HEK293 (cell line): Measurements from ENCODE around the gene DNAJA1.

Experiments used
- CTCF ChIA-PET: fragments of 350-600 bp; formaldehyde crosslinking; extraction: SDS; loops from one replicate; lab custom pipeline; 2021; ENCODE audit warnings: antibody characterized with exemption; lab: Yijun Ruan, JAX
- POLR2A ChIA-PET: fragments of 300-600 bp; formaldehyde crosslinking; extraction: SDS; loops from one replicate; lab custom pipeline; 2020; ENCODE audit warnings: antibody characterized with exemption, inconsistent platforms; lab: Yijun Ruan, JAX
- H3K27ac ChIP-seq: fragments of 200-500 bp; sonication (Bioruptor generic); 2 replicates; pipeline ENCODE4 v1.5.1; 2014; ENCODE audit warnings: low read depth, low read length, control low read depth, inconsistent platforms; ENCODE audit errors: extremely low read depth
- H3K36me3 ChIP-seq, 2 experiments: fragments of 200-500 bp in 1 of 2; sonication (Bioruptor generic) in 1 of 2; 1 replicate in 1 of 2; 2 replicates in 1 of 2; pipeline ENCODE4 v1.5.1; 2014 to 2017; ENCODE audit warnings: inconsistent platforms in 2 of 2, low read length in 2 of 2; ENCODE audit not compliant: control insufficient read depth in 2 of 2, insufficient read depth in 1 of 2
- H3K4me1 ChIP-seq: fragments of 200-500 bp; sonication (Bioruptor generic); 2 replicates; pipeline ENCODE4 v1.5.1; 2014; ENCODE audit warnings: mild to moderate bottlenecking, low read length, inconsistent platforms; ENCODE audit not compliant: control insufficient read depth, insufficient read depth
- H3K4me3 ChIP-seq: 2 replicates; pipeline ENCODE4 v1.5.1; 2011; ENCODE audit warnings: low read depth, mild to moderate bottlenecking, control low read depth, low read length, moderate library complexity
- H3K9me3 ChIP-seq: fragments of 200-500 bp; sonication (Bioruptor generic); 2 replicates; pipeline ENCODE4 v1.5.1; 2014; ENCODE audit warnings: low read depth, low read length, inconsistent platforms; ENCODE audit not compliant: control insufficient read depth, insufficient read depth
- FEZF1 ChIP-seq: fragments of 450-650 bp; formaldehyde crosslinking; IDR thresholded peaks from 2 replicates; pipeline ENCODE4 v1.5.1; 2016; ENCODE audit warnings: missing biosample characterization, missing genetic modification characterization
- GLI2 ChIP-seq: fragments of 450-650 bp; formaldehyde crosslinking; IDR thresholded peaks from 2 replicates; pipeline ENCODE4; 2017; ENCODE audit warnings: missing biosample characterization, missing genetic modification characterization, low read depth, borderline replicate concordance
- GLIS2 ChIP-seq: fragments of 450-650 bp; formaldehyde crosslinking; IDR thresholded peaks from 2 replicates; pipeline ENCODE4 v1.5.1; 2016; ENCODE audit warnings: missing biosample characterization, missing genetic modification characterization
- IKZF3 ChIP-seq: fragments of 450-650 bp; IDR thresholded peaks from 2 replicates; pipeline ENCODE4 v1.5.0; 2018; ENCODE audit warnings: missing biosample characterization, mild to moderate bottlenecking, missing genetic modification characterization, moderate library complexity
- KLF10 ChIP-seq: fragments of 450-650 bp; IDR thresholded peaks from 2 replicates; pipeline ENCODE4 v1.5.1; 2018; ENCODE audit warnings: missing biosample characterization, mild to moderate bottlenecking, missing genetic modification characterization
- SCRT1 ChIP-seq: fragments of 450-650 bp; formaldehyde crosslinking; IDR thresholded peaks from 2 replicates; pipeline ENCODE4 v1.5.1; 2016; ENCODE audit warnings: missing biosample characterization, missing genetic modification characterization, borderline replicate concordance
- YY2 ChIP-seq: fragments of 450-650 bp; formaldehyde crosslinking; IDR thresholded peaks from 2 replicates; pipeline ENCODE4 v1.5.1; 2016; ENCODE audit warnings: missing biosample characterization, missing genetic modification characterization
- ZBTB1 ChIP-seq: fragments of 450-650 bp; formaldehyde crosslinking; IDR thresholded peaks from 2 replicates; pipeline ENCODE4 v1.5.1; 2016; ENCODE audit warnings: missing biosample characterization, missing genetic modification characterization
- ZBTB6 ChIP-seq: fragments of 450-650 bp; formaldehyde crosslinking; IDR thresholded peaks from 2 replicates; pipeline ENCODE4 v1.5.1; 2017; ENCODE audit warnings: missing biosample characterization, missing genetic modification characterization
- ZBTB8A ChIP-seq: fragments of 450-650 bp; formaldehyde crosslinking; IDR thresholded peaks from 2 replicates; pipeline ENCODE4 v1.5.1; 2016; ENCODE audit warnings: missing biosample characterization, missing genetic modification characterization
- ZFP37 ChIP-seq: fragments of 450-650 bp; formaldehyde crosslinking; IDR thresholded peaks from 2 replicates; pipeline ENCODE4 v1.5.1; 2016; ENCODE audit warnings: missing biosample characterization, missing genetic modification characterization
- ZNF157 ChIP-seq: fragments of 450-650 bp; formaldehyde crosslinking; IDR thresholded peaks from 2 replicates; pipeline ENCODE4 v1.5.1; 2016; ENCODE audit warnings: missing biosample characterization, missing genetic modification characterization
- ZNF169 ChIP-seq: fragments of 450-650 bp; formaldehyde crosslinking; IDR thresholded peaks from 2 replicates; pipeline ENCODE4 v1.5.1; 2016; ENCODE audit warnings: missing biosample characterization, missing genetic modification characterization
- ZNF223 ChIP-seq: fragments of 450-650 bp; formaldehyde crosslinking; IDR thresholded peaks from 2 replicates; pipeline ENCODE4 v1.5.1; 2016; ENCODE audit warnings: missing biosample characterization, missing genetic modification characterization
- ZNF239 ChIP-seq: fragments of 450-650 bp; formaldehyde crosslinking; IDR thresholded peaks from 2 replicates; pipeline ENCODE4 v1.5.1; 2016; ENCODE audit warnings: missing biosample characterization, missing genetic modification characterization
- ZNF302 ChIP-seq: fragments of 450-650 bp; formaldehyde crosslinking; IDR thresholded peaks from 2 replicates; pipeline ENCODE4 v1.5.1; 2016; ENCODE audit warnings: missing biosample characterization, missing genetic modification characterization, low read depth
- ZNF48 ChIP-seq: fragments of 450-650 bp; formaldehyde crosslinking; IDR thresholded peaks from 2 replicates; pipeline ENCODE4 v1.5.1; 2016; ENCODE audit warnings: missing biosample characterization, missing genetic modification characterization
- ZNF510 ChIP-seq: fragments of 450-650 bp; formaldehyde crosslinking; IDR thresholded peaks from 2 replicates; pipeline ENCODE4 v1.5.1; 2018; ENCODE audit warnings: mild to moderate bottlenecking, missing genetic modification characterization, missing biosample characterization; ENCODE audit not compliant: insufficient replicate concordance
- ZNF514 ChIP-seq: fragments of 450-650 bp; formaldehyde crosslinking; IDR thresholded peaks from 2 replicates; pipeline ENCODE4 v1.5.1; 2016; ENCODE audit warnings: missing biosample characterization, missing genetic modification characterization
- ZNF544 ChIP-seq: fragments of 450-650 bp; formaldehyde crosslinking; IDR thresholded peaks from 2 replicates; pipeline ENCODE4 v1.5.0; 2017; ENCODE audit warnings: missing biosample characterization, missing genetic modification characterization
- ZNF549 ChIP-seq: fragments of 450-650 bp; IDR thresholded peaks from 2 replicates; pipeline ENCODE4 v1.5.1; 2018; ENCODE audit warnings: missing biosample characterization, missing genetic modification characterization, mild to moderate bottlenecking, inconsistent platforms, moderate library complexity
- ZNF571 ChIP-seq: fragments of 450-650 bp; formaldehyde crosslinking; IDR thresholded peaks from 2 replicates; pipeline ENCODE4 v1.5.0; 2017; ENCODE audit warnings: missing biosample characterization, missing genetic modification characterization
- ZNF654 ChIP-seq: fragments of 450-650 bp; formaldehyde crosslinking; IDR thresholded peaks from 2 replicates; pipeline ENCODE4 v1.5.1; 2016; ENCODE audit warnings: low read depth, missing biosample characterization, missing genetic modification characterization
- ZNF704 ChIP-seq: fragments of 450-650 bp; formaldehyde crosslinking; IDR thresholded peaks from 2 replicates; pipeline ENCODE4 v1.5.1; 2016; ENCODE audit warnings: missing biosample characterization, missing genetic modification characterization
- ZNF747 ChIP-seq: fragments of 450-650 bp; formaldehyde crosslinking; IDR thresholded peaks from 2 replicates; pipeline ENCODE4 v1.5.1; 2016; ENCODE audit warnings: missing biosample characterization, missing genetic modification characterization
- ZNF830 ChIP-seq: fragments of 450-650 bp; IDR thresholded peaks from 2 replicates; pipeline ENCODE4 v1.5.0; 2018; ENCODE audit warnings: missing biosample characterization, missing genetic modification characterization, low read depth, mild to moderate bottlenecking, moderate library complexity
- TF ChIP-seq, protein P1 (sequence below): fragments of 450-650 bp; formaldehyde crosslinking; IDR thresholded peaks from 2 replicates; pipeline ENCODE4 v1.5.1; 2016; ENCODE audit warnings: missing biosample characterization, missing genetic modification characterization, borderline replicate concordance
- TF ChIP-seq, protein P2 (sequence below): fragments of 450-650 bp; formaldehyde crosslinking; IDR thresholded peaks from 2 replicates; pipeline ENCODE4 v1.5.1; 2016; ENCODE audit warnings: missing biosample characterization, missing genetic modification characterization, low read depth

The DNAJA1 gene

DNA sequence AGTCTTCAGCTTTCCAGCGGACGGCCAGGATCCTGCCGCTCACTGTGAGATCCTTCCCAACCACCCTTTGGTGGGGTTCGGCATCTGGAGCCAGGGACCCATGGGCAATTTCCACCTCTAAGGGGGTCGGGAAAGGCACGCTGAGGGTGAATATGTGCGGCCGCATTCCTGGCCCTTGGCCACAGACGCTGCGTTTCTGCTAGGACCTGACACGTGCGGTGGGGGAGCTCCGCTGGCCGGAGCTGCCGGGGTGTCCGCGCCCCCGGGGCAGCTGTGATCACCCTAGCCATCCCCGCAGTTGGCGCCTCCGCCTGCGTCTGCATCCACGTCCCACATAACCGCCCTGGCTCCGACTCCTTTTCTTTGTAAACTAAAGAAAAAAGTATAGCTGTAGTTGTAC lies 5.3 kb upstream of the DNAJA1 start (continued):
- TF ChIP-seq ZNF747 (tag by site-specific recombination) (no peak), ZNF544 (tag by site-specific recombination) (no peak), ZNF514 (tag by site-specific recombination) (no peak)

- ChIA-PET CTCF (no interaction called here), POLR2A (interaction anchor here (1.9 to 6.1 kb wide), 2 partner anchors 8 to 21 kb away, joined by 6 to 95 read pairs; partner anchors contain the start of gene APTX)
- Histone ChIP-seq H3K27ac (no peak overlapping the region), H3K4me3 (no peak overlapping the region), H3K9me3 (no peaks in the 10 kb centered on the region), H3K4me1 (no peaks in the 10 kb centered on the region), H3K36me3 (peaks cover 4 to 41% of the 10 kb centered on the region in 2 experiments; a peak in 2 of 3 replicates)
- TF ChIP-seq SCRT1 (tag by site-specific recombination) (no peak), IKZF3 (tag by site-specific recombination) (no peak), YY2 (tag by site-specific recombination) (no peak), ZNF654 (tag by site-specific recombination) (no peak), ZNF830 (tag by site-specific recombination) (no peak), FEZF1 (no peak)
- TF ChIP-seq, protein P1, sequence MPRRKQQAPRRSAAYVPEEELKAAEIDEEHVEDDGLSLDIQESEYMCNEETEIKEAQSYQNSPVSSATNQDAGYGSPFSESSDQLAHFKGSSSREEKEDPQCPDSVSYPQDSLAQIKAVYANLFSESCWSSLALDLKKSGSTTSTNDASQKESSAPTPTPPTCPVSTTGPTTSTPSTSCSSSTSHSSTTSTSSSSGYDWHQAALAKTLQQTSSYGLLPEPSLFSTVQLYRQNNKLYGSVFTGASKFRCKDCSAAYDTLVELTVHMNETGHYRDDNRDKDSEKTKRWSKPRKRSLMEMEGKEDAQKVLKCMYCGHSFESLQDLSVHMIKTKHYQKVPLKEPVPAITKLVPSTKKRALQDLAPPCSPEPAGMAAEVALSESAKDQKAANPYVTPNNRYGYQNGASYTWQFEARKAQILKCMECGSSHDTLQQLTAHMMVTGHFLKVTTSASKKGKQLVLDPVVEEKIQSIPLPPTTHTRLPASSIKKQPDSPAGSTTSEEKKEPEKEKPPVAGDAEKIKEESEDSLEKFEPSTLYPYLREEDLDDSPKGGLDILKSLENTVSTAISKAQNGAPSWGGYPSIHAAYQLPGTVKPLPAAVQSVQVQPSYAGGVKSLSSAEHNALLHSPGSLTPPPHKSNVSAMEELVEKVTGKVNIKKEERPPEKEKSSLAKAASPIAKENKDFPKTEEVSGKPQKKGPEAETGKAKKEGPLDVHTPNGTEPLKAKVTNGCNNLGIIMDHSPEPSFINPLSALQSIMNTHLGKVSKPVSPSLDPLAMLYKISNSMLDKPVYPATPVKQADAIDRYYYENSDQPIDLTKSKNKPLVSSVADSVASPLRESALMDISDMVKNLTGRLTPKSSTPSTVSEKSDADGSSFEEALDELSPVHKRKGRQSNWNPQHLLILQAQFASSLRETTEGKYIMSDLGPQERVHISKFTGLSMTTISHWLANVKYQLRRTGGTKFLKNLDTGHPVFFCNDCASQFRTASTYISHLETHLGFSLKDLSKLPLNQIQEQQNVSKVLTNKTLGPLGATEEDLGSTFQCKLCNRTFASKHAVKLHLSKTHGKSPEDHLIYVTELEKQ (tag by site-specific recombination), result no peak
Measured at GRCh38 chr9:33022303-33022702, 2.8 kb upstream of the DNAJA1 start.

DNA sequence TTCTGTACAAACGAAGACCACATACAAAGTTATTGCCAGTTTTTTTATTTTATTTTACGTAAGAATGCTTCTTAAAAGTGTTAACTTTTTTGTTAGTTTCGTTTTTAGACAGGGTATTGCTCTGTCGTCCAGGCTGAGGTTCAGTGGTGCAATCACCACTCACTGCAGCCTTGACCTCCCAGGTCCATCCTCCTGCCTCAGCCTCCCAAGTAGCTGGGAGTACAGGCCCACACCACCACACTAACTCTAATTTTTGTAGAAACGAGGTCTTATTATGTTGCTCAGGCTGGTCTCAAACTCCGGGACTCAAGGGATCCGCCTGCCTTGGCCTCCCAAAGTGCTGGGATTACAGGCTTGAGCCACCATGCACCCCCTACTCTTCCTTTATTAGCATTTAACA lies 2.3 kb upstream of the DNAJA1 start:
- no peaks in the 10 kb centered on the region for H3K9me3 ChIP-seq
- H3K4me1 ChIP-seq, result no peaks in the 10 kb centered on the region
- H3K4me3 ChIP-seq, result no peak overlapping the region
- H3K36me3 ChIP-seq, result peaks cover 4 to 45% of the 10 kb centered on the region in 2 experiments; a peak in 2 of 3 replicates
- POLR2A ChIA-PET, result interaction anchor here (1.9 to 6.1 kb wide), 2 partner anchors 9 to 21 kb away, joined by 6 to 95 read pairs; partner anchors contain the start of gene APTX
- no peak overlapping the region for H3K27ac ChIP-seq
- CTCF ChIA-PET, result no interaction called here
- TF ChIP-seq ZNF302 (tag by site-specific recombination) (no peak), ZNF223 (no peak), ZNF571 (no peak), ZNF510 (tag by site-specific recombination) (no peak), ZBTB6 (no peak), ZNF704 (no peak), ZNF157 (tag by site-specific recombination) (no peak), GLI2 (tag by site-specific recombination) (no peak), ZFP37 (tag by site-specific recombination) (no peak), ZBTB1 (tag by site-specific recombination) (no peak), ZNF48 (tag by site-specific recombination) (no peak), ZNF169 (tag by site-specific recombination) (no peak), GLIS2 (tag by site-specific recombination) (no peak), ZBTB8A (tag by site-specific recombination) (no peak), ZNF549 (tag by site-specific recombination) (no peak), ZNF239 (tag by site-specific recombination) (no peak), KLF10 (tag by site-specific recombination) (no peak)
- TF ChIP-seq, protein P2, sequence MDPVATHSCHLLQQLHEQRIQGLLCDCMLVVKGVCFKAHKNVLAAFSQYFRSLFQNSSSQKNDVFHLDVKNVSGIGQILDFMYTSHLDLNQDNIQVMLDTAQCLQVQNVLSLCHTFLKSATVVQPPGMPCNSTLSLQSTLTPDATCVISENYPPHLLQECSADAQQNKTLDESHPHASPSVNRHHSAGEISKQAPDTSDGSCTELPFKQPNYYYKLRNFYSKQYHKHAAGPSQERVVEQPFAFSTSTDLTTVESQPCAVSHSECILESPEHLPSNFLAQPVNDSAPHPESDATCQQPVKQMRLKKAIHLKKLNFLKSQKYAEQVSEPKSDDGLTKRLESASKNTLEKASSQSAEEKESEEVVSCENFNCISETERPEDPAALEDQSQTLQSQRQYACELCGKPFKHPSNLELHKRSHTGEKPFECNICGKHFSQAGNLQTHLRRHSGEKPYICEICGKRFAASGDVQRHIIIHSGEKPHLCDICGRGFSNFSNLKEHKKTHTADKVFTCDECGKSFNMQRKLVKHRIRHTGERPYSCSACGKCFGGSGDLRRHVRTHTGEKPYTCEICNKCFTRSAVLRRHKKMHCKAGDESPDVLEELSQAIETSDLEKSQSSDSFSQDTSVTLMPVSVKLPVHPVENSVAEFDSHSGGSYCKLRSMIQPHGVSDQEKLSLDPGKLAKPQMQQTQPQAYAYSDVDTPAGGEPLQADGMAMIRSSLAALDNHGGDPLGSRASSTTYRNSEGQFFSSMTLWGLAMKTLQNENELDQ (tag by site-specific recombination), result no peak
